ENCODE data around the gene HTR1D.

The HTR1D gene

GRCh38 chr1:23178414-23178813 lies 38.9 kb downstream of the HTR1D start:
- H3K4me3 ChIP-seq (ENCODE audit: control insufficient read depth, low read depth, low read length), result no peak overlapping the region
- DNase-seq (ENCODE audit: low read depth), result no peak
- no peak for TF ChIP-seq CTCF (conservative IDR thresholded peaks at IDR 0.05; ENCODE audit: control insufficient read depth, insufficient read depth, low read depth, low read length)

GRCh38 chr1:23177438-23178380 lies 39.6 kb downstream of the HTR1D start:
- DNase-seq (ENCODE audit: low read depth), result peak; percentile 62
- peak overlapping the region; percentile 53 for H3K4me3 ChIP-seq (ENCODE audit: control insufficient read depth, low read depth, low read length)
- TF ChIP-seq CTCF (conservative IDR thresholded peaks at IDR 0.05; ENCODE audit: control insufficient read depth, insufficient read depth, low read depth, low read length), result no peak

GRCh38 chr1:23177031-23177430 lies 40.3 kb downstream of the HTR1D start:
- no peak for DNase-seq (ENCODE audit: low read depth)
- peak overlapping the region; percentile 53 for H3K4me3 ChIP-seq (ENCODE audit: control insufficient read depth, low read depth, low read length)
- no peak for TF ChIP-seq CTCF (conservative IDR thresholded peaks at IDR 0.05; ENCODE audit: control insufficient read depth, insufficient read depth, low read depth, low read length)

DNA sequence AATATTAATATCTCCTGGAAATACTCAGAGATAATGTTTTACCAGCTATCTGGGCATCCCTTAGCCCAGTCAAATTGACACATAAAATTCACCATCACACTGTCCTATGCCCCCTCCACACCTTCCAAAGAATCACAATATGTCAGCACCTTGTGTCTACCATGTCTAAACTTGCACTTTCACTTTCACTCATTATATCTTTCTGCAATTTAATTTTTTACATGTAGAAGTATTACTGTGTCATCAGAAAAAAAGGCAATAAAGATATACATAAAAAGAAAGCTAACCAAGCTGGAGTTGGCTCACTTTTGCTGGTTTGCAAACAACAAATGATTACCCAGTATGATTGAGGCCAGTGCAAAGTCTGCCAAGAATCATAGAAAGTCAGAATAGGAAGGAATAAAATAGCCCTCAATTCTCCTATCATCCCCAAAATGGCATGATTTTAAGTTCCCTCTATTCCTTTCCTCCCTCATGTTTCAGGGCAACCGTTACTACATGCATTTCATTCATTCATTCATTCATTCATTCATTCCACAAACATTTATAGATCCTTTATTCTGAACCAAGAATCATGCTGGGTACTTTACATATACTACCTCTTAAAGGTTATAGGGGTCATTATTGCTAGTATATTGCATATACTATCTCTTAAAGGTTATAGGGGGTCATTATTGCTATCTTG lies 42.7 kb downstream of the HTR1D start:
- no peak for TF ChIP-seq CTCF (conservative IDR thresholded peaks at IDR 0.05; ENCODE audit: control insufficient read depth, insufficient read depth, low read depth, low read length)
- H3K4me3 ChIP-seq (ENCODE audit: control insufficient read depth, low read depth, low read length), result no peak overlapping the region
- no peak for DNase-seq (ENCODE audit: low read depth)

DNA sequence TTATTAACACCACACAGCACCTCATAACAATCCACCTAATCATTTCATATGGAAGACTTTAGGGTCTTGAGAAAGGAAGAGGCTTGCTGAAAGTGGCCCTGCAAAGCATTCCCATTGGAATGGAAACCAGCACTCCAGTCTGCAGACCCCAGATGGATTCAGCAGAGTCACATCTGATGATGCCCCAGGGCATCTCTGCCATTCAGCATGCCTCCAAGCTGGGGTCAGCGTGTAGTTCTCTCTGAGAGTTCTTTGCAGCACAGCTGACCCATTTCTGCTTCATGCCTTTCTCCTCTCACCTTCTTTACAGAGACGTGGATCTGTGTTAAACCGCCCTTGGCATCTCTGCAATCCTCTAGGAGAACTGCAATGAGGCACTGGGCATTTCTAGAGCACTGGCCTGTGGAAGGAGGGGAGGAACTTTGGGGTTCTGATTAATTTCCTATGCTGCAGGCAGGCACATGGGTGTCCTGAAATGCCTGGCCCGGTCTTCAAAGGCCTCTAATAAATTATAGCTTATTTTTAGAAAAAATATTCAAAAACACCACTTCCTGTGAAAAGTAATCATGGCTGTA lies 46.0 kb downstream of the HTR1D start:
- no peak for DNase-seq (ENCODE audit: low read depth)
- no peak overlapping the region for H3K4me3 ChIP-seq (ENCODE audit: control insufficient read depth, low read depth, low read length)
- TF ChIP-seq CTCF (conservative IDR thresholded peaks at IDR 0.05; ENCODE audit: control insufficient read depth, insufficient read depth, low read depth, low read length), result no peak

DNA sequence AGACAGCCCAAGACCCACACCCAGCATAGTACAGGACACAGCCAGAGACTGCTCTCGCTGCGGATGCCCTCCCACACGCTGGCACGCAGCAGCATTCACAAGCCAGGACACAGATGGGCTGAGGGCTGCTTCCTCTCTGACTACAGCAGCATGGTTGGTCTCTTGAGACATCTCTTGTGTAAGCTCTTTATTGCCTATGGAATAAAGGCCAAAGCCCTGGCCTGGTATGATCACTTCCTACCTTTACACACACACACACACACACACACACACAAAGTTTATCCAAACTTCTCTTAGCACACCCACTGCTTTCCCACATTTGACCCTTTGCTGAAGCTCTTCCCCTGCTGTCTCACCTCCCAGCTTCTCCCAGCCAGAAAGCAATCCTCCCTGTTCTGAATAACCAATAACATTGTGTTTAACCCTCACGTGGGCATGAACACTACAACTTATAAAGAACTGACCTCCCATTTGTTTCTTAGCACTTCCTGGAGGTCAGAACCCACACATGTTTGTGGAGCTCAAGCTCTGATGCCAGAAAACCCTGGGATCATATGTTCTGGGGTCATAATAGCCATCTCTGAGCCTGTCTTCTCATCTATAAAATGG lies 47.5 kb downstream of the HTR1D start:
- peak overlapping the region; percentile 91 for H3K4me3 ChIP-seq (ENCODE audit: control insufficient read depth, low read depth, low read length)
- TF ChIP-seq CTCF (conservative IDR thresholded peaks at IDR 0.05; ENCODE audit: control insufficient read depth, insufficient read depth, low read depth, low read length), result no peak
- DNase-seq (ENCODE audit: low read depth), result peak; percentile 98

All from fibroblast of mammary gland (primary cell).